GM19463 (cell line): Measurements from ENCODE around the gene C1GALT1.
"Not testable (repeated sequence)": the region's sequence is repeated elsewhere in the genome, so short reads cannot be mapped to it uniquely, and the experiment has no call there.

Source experiments
- ATAC-seq: cut with Tn5 transposase; IDR thresholded peaks from one replicate; pipeline ENCODE4 v1.9.1; 2021; ENCODE audit warnings: mild to moderate bottlenecking, moderate library complexity; ENCODE audit not compliant: unreplicated experiment

The C1GALT1 gene

GRCh38 chr7:7231865-7232264, 49.5 kb downstream of the C1GALT1 start:
- ATAC-seq: no peak

DNA sequence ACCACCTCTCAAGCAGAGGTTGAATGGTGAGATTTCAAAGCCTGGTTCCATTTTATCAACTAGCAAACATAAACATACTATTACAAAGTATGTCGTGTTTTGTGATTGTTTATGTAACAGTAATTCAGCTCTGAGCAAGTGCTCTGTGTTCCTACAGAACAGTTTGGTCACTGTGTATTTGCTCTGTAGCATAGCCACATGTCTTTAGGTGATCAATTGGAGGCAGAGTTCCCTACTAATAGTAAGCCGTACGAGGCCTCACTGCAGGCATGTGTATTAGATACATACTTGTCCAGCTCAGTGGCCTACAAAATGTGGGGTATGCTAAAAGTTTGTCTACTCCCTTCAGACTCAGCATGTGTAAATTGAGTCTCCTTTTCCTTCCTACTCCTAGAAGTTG, 53.0 kb downstream of the C1GALT1 start:
- ATAC-seq: no peak

GRCh38 chr7:7236041-7236440, 53.7 kb downstream of the C1GALT1 start:
- no peak for ATAC-seq

DNA sequence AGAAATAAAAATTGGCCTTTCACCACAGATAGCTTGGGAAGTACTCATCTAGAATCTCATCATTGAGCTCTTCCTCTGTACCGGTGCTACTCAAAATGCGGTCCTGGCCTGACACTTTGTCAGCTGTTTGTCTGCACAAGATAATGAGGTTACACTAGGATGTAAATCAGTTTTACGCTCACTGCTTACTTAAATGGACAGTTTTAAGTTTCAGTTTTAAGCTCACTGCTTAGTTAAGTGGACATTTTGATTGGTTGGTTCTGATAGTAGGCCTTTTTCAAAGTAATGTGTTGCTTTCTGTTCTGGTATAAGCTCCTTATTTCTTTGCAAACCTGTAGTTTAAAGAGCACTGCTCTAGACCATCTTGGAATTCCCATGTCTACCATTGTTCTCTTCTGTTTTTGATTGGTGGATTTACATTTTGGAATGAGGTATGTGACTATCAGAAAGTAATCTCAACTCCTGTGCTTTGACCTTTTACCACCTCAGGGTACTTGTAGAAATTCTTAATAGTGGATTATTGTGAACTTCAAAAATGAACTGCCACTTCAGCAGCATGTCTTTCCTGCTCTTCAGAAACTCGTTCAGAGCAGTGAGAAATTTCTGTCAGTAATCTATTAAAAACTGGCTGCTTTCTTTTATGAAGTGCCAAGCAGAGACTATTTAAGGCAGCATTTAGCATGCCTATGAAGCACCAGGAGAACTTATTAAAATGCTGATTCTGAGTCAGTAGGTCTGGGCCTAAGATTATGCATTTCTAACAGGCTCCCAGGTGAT, 55.0 kb downstream of the C1GALT1 start:
- ATAC-seq: no peak

GRCh38 chr7:7237978-7238267, 55.6 kb downstream of the C1GALT1 start:
- ATAC-seq: no peak

GRCh38 chr7:7239346-7239745, 57.0 kb downstream of the C1GALT1 start:
- no peak for ATAC-seq

DNA sequence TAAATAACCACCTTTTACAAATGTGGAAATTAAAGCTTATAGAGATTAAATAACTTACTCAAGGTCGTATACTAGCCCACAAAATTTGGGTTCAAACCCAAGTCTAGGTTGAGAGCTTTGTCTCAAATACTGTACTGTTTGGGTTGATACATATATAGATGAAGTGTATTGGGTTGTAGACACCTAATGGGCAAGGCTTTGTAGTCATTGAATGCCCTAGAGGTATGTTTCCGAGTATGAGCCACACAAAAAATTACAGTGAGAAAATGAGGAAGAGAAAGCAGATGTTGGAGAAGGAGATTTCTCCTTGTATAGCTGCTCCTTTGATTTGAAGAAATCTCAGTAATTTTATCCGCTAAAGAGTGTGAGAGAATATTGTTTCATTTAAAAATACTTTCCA, 60.6 kb downstream of the C1GALT1 start:
- no peak for ATAC-seq

- ATAC-seq: not testable (repeated sequence)
These were observed 62.9 kb downstream of the C1GALT1 start for GRCh38 chr7:7245233-7245632.

DNA sequence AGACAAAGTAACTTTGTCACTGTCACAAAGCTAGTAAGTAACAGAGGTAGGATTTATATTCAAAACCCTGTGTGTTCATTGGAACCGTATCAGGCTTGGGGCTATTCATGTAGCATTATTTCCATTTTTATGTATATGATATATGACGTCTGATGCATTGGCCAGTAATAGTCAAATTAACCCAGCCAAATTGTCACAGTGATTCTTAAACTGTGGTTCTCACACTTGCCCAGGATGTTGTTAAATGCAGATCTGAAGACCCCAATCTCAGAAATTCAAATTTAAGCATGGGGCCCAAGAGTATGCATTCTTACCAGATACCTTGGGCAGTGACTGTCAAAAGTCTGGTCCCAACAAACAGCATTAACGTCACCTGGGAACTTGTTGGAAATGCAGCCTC, 63.9 kb downstream of the C1GALT1 start:
- no peak for ATAC-seq

GRCh38 chr7:7247658-7248057, 65.3 kb downstream of the C1GALT1 start:
- no peak for ATAC-seq

DNA sequence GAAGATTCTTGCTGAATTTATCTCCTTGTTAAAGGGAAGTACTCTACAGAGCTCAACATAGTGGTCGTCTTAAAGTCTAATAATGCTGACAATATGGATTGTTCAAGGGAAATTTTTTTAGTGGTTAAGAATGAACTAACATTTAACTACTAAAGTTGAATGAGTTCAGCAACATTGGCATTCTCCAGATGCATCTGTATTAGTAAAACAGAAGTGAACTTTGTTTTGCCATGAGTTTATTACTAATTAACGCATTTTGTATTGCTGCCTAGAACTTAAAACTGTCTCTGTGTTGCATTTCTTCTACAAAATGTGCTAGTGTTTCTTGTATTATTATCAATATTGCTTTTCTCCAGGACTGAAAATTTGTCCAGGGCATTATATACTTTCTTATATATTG, 67.5 kb downstream of the C1GALT1 start:
- ATAC-seq: peak; percentile 24

- ATAC-seq: peak; percentile 85
These were observed 69.4 kb downstream of the C1GALT1 start for GRCh38 chr7:7251742-7252141.

- no peak for ATAC-seq
These were observed 72.0 kb downstream of the C1GALT1 start for GRCh38 chr7:7254319-7254718.

DNA sequence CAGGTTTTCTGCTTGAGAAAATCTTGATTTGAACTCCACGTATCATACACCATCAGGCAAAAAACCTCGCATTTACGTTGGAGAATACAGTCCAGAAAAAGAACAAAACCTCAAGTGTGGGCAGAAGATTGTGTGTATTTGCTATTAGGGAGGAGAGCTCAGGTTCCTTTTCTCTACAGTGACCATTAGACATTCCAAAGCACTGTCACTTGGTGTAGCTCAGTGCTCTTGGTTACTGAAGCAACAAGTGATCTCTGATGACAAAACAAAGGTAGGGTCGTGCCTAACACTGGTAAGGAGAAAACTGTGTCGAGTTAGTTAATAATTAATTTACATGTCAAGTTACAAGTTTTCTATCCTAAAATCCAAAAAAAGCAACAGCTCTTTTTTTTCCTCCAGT, 72.6 kb downstream of the C1GALT1 start:
- ATAC-seq: peak; percentile 13

DNA sequence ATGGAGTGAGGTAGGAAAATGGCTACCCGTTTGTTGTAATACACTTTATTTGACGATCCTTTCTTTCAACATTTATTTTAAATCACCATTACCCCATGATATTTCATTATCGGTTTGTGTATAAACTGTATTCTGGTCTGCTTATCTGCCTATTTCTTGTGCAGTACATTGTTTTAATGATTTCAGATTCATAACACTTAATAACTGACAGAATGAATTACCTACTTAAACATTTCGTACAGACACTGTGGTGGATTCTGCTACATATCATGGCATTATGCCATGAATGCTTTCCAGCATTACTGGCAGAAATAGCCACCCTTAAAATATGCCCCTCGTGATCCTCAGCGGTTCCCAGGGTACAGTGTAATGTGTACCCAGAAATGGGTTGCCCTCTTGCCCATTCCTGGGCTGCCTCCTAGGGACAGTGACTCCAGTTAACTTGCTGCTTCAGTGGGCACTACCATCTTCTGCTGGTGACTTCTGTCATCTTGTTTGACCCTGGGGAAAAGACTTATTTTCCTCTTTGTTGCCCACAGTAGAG, 74.5 kb downstream of the C1GALT1 start:
- no peak for ATAC-seq

- ATAC-seq: peak; percentile 80
These were observed 75.8 kb downstream of the C1GALT1 start for GRCh38 chr7:7257899-7258692.

DNA sequence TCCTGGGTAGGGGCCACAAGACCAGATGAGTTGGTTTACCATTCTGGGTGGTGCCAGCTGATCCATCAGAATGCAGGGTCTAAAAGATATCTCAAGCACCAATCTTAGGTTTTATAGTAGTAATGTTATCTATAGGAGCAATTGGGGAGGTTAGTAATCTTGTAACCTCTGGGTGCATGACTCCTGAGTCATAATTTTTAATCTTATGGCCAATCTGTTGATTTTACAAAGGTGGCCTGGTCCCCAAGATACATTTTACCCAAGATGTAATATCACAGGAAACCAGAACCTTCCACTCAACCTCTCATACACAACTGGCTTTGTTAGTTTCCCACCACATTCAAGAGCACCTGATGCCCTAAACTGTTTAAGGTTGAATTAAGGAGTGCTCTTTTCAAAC, 79.5 kb downstream of the C1GALT1 start:
- no peak for ATAC-seq

DNA sequence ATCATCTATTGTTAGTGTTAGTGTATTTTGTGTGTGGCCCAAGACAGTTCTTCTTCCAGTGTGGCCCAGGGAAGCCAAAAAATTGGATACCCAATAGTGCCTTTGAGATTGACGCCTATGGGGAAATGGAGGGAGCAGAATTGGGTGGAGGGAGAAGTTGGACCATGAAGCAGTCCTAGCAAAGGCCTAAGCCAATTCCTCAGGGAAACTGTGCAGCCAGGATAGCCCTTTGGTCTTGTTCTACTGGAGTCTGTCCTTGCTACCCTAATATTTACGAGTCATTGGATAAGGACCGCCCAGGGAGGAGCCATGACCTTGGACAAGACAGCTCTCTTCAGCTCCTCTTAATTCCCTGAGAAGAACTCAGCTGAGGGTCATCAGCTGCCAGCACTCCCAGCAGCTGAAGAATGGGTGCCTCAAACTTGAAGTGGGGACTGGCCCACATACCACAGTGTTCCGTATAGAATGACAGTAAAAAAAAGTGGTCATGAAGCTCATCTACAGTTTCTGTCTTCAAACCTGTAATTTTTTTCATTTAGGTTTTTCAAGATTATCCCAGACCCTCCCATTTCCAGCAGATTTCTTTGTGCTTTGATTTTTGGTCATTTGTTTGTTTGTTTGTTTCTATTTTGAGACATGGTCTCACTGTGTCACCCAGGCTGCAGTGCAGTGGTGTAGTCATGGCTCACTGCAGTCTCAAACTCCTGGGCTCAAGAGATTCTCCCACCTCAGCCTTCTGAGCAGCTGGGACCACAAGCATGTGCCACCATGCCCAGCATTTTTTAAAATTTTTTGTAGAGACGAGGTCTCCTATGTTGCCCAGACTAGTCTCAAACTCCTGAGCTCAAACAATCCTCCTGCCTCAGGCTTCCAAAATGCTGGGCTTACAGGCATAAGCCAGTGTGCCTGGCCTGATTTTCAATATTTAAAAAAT, 81.2 kb downstream of the C1GALT1 start:
- ATAC-seq: no peak

GRCh38 chr7:7264306-7265040, 82.1 kb downstream of the C1GALT1 start:
- no peak for ATAC-seq
